ENCODE measurements around the gene IL21R.

The IL21R gene

GRCh38 chr16:27436921-27437650 lies 35.1 kb downstream of the IL21R start:
- Histone ChIP-seq H3K9me3 (ENCODE audit: control insufficient read depth, insufficient read depth, low read length) (no peaks in the 10 kb centered on the region), H3K4me1 (ENCODE audit: control insufficient read depth, low read length) (peaks cover 10% of the 10 kb centered on the region), H3K36me3 (ENCODE audit: control insufficient read depth, low read length) (peaks cover 88% of the 10 kb centered on the region), H4K20me1 (ENCODE audit: control insufficient read depth, insufficient read depth, low read depth, low read length) (peaks cover 4% of the 10 kb centered on the region; the same call in 1 of the 2 replicates), H3K4me2 (ENCODE audit: low read length) (no peak overlapping the region), H3K27me3 (ENCODE audit: control insufficient read depth, low read length) (no peaks in the 10 kb centered on the region), H3F3A (ENCODE audit: control insufficient read depth, insufficient read depth) (no peaks in the 10 kb centered on the region), H3K9me2 (replicated peaks; ENCODE audit: control insufficient read depth, low read length) (no peaks in the 10 kb centered on the region), H3K79me2 (ENCODE audit: control insufficient read depth, low read length) (no peaks in the 10 kb centered on the region; the same call in 1 of the 2 replicates), H3K4me3 (ENCODE audit: low read length) (no peak overlapping the region), H3K27ac (ENCODE audit: low read depth, low read length) (no peak overlapping the region)
- TF ChIP-seq EZH2phosphoT487 (IDR thresholded peaks at IDR 0.05; ENCODE audit: borderline replicate concordance, low read length) (no peak), CTCF (IDR thresholded peaks at IDR 0.05; ENCODE audit: low read depth, low read length, poor library complexity, severe bottlenecking) (no peak)

GRCh38 chr16:27437946-27438345 lies 36.0 kb downstream of the IL21R start:
- H3K27ac ChIP-seq (ENCODE audit: low read depth, low read length): no peak overlapping the region
- peaks cover 85% of the 10 kb centered on the region for H3K36me3 ChIP-seq (ENCODE audit: control insufficient read depth, low read length)
- H3F3A ChIP-seq (ENCODE audit: control insufficient read depth, insufficient read depth): no peaks in the 10 kb centered on the region
- no peak overlapping the region for H3K4me2 ChIP-seq (ENCODE audit: low read length)
- H3K9me2 ChIP-seq (replicated peaks; ENCODE audit: control insufficient read depth, low read length): no peaks in the 10 kb centered on the region
- H3K4me3 ChIP-seq (ENCODE audit: low read length): no peak overlapping the region
- no peaks in the 10 kb centered on the region for H3K79me2 ChIP-seq (ENCODE audit: control insufficient read depth, low read length)
- TF ChIP-seq EZH2phosphoT487 (IDR thresholded peaks at IDR 0.05; ENCODE audit: borderline replicate concordance, low read length) (no peak), CTCF (IDR thresholded peaks at IDR 0.05; ENCODE audit: low read depth, low read length, poor library complexity, severe bottlenecking) (no peak)
- no peaks in the 10 kb centered on the region for H3K27me3 ChIP-seq (ENCODE audit: control insufficient read depth, low read length)
- peaks cover under 1% of the 10 kb centered on the region for H3K4me1 ChIP-seq (ENCODE audit: control insufficient read depth, low read length)
- peaks cover 4% of the 10 kb centered on the region; the same call in 1 of the 2 replicates for H4K20me1 ChIP-seq (ENCODE audit: control insufficient read depth, insufficient read depth, low read depth, low read length)
- no peaks in the 10 kb centered on the region for H3K9me3 ChIP-seq (ENCODE audit: control insufficient read depth, insufficient read depth, low read length)

- no peaks in the 10 kb centered on the region for H3K9me2 ChIP-seq (replicated peaks; ENCODE audit: control insufficient read depth, low read length)
- H3K4me3 ChIP-seq (ENCODE audit: low read length): no peak overlapping the region
These were observed 37.5 kb downstream of the IL21R start for GRCh38 chr16:27439271-27440018.

More at GRCh38 chr16:27439271-27440018, 37.5 kb downstream of the IL21R start:
- H4K20me1 ChIP-seq (ENCODE audit: control insufficient read depth, insufficient read depth, low read depth, low read length): peaks cover 4% of the 10 kb centered on the region; the same call in 1 of the 2 replicates
- H3K36me3 ChIP-seq (ENCODE audit: control insufficient read depth, low read length): peaks cover 85% of the 10 kb centered on the region
- no peaks in the 10 kb centered on the region for H3F3A ChIP-seq (ENCODE audit: control insufficient read depth, insufficient read depth)
- no peak overlapping the region for H3K27ac ChIP-seq (ENCODE audit: low read depth, low read length)
- no peaks in the 10 kb centered on the region for H3K27me3 ChIP-seq (ENCODE audit: control insufficient read depth, low read length)
- TF ChIP-seq EZH2phosphoT487 (IDR thresholded peaks at IDR 0.05; ENCODE audit: borderline replicate concordance, low read length) (no peak), CTCF (IDR thresholded peaks at IDR 0.05; ENCODE audit: low read depth, low read length, poor library complexity, severe bottlenecking) (no peak)
- no peak overlapping the region for H3K4me2 ChIP-seq (ENCODE audit: low read length)
- peaks cover 5% of the 10 kb centered on the region; the same call in 1 of the 2 replicates for H3K9me3 ChIP-seq (ENCODE audit: control insufficient read depth, insufficient read depth, low read length)
- H3K4me1 ChIP-seq (ENCODE audit: control insufficient read depth, low read length): no peaks in the 10 kb centered on the region
- no peaks in the 10 kb centered on the region for H3K79me2 ChIP-seq (ENCODE audit: control insufficient read depth, low read length)
